ENCODE measurements around the gene FAM222B. TPM values are rescaled to one million over a fixed set of nuclear protein-coding genes. Genes with fewer than 3 reads are reported as not detected.

Gene FAM222B
- total and polyA plus RNA-seq, 9 of the 15 experiments (the other 6 are each of a cell fraction or from before 2014, with no cell fraction given), result 4.0 to 34.6 (median 7.5) TPM

GRCh38 chr17:28854457-28855335 is 12.1 kb upstream of the FAM222B start, which contains the start of gene ERAL1 (continued):
- TF ChIP-seq MLX (CRISPR knock-in tag; conservative IDR thresholded peaks at IDR 0.05) (peak in 1 of 2 experiments; percentile 82; a peak in 1 of 4 replicates), U2AF2 (optimal IDR thresholded peaks at IDR 0.05; ENCODE audit: low read depth, low read length) (no peak), RFX7 (CRISPR knock-in tag; IDR thresholded peaks at IDR 0.05) (peak; percentile 44; the same call in 1 of the 2 replicates), RB1 (IDR thresholded peaks at IDR 0.05; ENCODE audit: low read depth) (peak; percentile 76), COPS2 (conservative IDR thresholded peaks at IDR 0.05) (no peak), CTCFL (IDR thresholded peaks at IDR 0.05; ENCODE audit: borderline replicate concordance, insufficient read depth, low read depth, low read length, poor library complexity, severe bottlenecking) (peak; percentile 74), CHD1 (IDR thresholded peaks at IDR 0.05; ENCODE audit: low read length) (peak; percentile 89), ZBTB33 (CRISPR knock-in tag; IDR thresholded peaks at IDR 0.05) (peak; percentile 36; the same call in 1 of the 2 replicates), MEF2A (IDR thresholded peaks at IDR 0.05; ENCODE audit: control insufficient read depth, low read depth, low read length) (no peak), ARID1B (IDR thresholded peaks at IDR 0.05) (no peak), TAL1 (IDR thresholded peaks at IDR 0.05) (no peak), SMARCB1 (IDR thresholded peaks at IDR 0.05; ENCODE audit: insufficient read length, low read depth) (no peak), ZNF436 (CRISPR knock-in tag; IDR thresholded peaks at IDR 0.05) (peak; percentile 26; the same call in 1 of the 2 replicates), ZNF395 (CRISPR knock-in tag; IDR thresholded peaks at IDR 0.05) (peak; percentile 58; the same call in 1 of the 2 replicates)
- TF ChIP-seq, protein P1, sequence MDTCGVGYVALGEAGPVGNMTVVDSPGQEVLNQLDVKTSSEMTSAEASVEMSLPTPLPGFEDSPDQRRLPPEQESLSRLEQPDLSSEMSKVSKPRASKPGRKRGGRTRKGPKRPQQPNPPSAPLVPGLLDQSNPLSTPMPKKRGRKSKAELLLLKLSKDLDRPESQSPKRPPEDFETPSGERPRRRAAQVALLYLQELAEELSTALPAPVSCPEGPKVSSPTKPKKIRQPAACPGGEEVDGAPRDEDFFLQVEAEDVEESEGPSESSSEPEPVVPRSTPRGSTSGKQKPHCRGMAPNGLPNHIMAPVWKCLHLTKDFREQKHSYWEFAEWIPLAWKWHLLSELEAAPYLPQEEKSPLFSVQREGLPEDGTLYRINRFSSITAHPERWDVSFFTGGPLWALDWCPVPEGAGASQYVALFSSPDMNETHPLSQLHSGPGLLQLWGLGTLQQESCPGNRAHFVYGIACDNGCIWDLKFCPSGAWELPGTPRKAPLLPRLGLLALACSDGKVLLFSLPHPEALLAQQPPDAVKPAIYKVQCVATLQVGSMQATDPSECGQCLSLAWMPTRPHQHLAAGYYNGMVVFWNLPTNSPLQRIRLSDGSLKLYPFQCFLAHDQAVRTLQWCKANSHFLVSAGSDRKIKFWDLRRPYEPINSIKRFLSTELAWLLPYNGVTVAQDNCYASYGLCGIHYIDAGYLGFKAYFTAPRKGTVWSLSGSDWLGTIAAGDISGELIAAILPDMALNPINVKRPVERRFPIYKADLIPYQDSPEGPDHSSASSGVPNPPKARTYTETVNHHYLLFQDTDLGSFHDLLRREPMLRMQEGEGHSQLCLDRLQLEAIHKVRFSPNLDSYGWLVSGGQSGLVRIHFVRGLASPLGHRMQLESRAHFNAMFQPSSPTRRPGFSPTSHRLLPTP (IDR thresholded peaks at IDR 0.05; ENCODE audit: borderline replicate concordance, extremely low read depth, insufficient read length), result no peak
- TF ChIP-seq, protein P2, sequence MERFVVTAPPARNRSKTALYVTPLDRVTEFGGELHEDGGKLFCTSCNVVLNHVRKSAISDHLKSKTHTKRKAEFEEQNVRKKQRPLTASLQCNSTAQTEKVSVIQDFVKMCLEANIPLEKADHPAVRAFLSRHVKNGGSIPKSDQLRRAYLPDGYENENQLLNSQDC (CRISPR knock-in tag; IDR thresholded peaks at IDR 0.05), result no peak

All from K562 (cell line).